ENCODE data around the gene BCL2L11. TPM values are rescaled to one million over a fixed set of nuclear protein-coding genes. Genes with fewer than 3 reads are reported as not detected.
"Not testable (repeated sequence)": the region's sequence is repeated elsewhere in the genome, so short reads cannot be mapped to it uniquely, and the experiment has no call there.

The BCL2L11 gene
- 10 to 100 TPM; 40.9 to 44.4 (median 43.7) TPM for total RNA-seq
- long read RNA-seq, donor 1, full-length matches to known transcripts: 4 of 9 reads
- long read RNA-seq, donor 1, partial matches to known transcripts: 1 of 9 reads
- long read RNA-seq, donor 1, other reads (novel, unspliced or antisense): 4 of 9 reads
- long read RNA-seq, donor 2, full-length matches to known transcripts: 1 of 4 reads
- long read RNA-seq, donor 2, partial matches to known transcripts: 1 of 4 reads
- long read RNA-seq, donor 2, other reads (novel, unspliced or antisense): 2 of 4 reads

GRCh38 chr2:111120253-111121027 is at the start of gene BCL2L11:
Gene BCL2L11, plus strand, starts transcription at chr2:111120914. Its CDS starts 2,832 bp downstream, at chr2:111123746.
- DNase-seq (peak; percentile 96 to 98 (median 96)), ATAC-seq (peak; percentile 81)
- intact Hi-C loops (cut with DNase I, micrococcal nuclease): no loop called here
- no peak for TF ChIP-seq CTCF (IDR thresholded peaks at IDR 0.05)
- Histone ChIP-seq H3K4me3 (peak within 1 kb of the TSS; percentile 75), H3K9me3 (no peaks in the 10 kb centered on the region), H3K36me3 (ENCODE audit: low read depth) (no peaks in the 10 kb centered on the region), H3K4me1 (ENCODE audit: low read depth) (peaks cover 32% of the 10 kb centered on the region)

- ATAC-seq: peak; percentile 50
- H3K4me1 ChIP-seq (ENCODE audit: low read depth): no peaks in the 10 kb centered on the region
- intact Hi-C loops (cut with DNase I, micrococcal nuclease): no loop called here
- peak in 1 of 3 donors; percentile 13 for DNase-seq
- no peak overlapping the region for H3K4me3 ChIP-seq
- H3K36me3 ChIP-seq (ENCODE audit: low read depth): no peaks in the 10 kb centered on the region
- H3K9me3 ChIP-seq: no peaks in the 10 kb centered on the region
- no peak for TF ChIP-seq CTCF (IDR thresholded peaks at IDR 0.05)
Observed at GRCh38 chr2:111071600-111072171, 49.0 kb upstream of the BCL2L11 start.

GRCh38 chr2:111072220-111072871 is 48.4 kb upstream of the BCL2L11 start:
- intact Hi-C loops (cut with DNase I, micrococcal nuclease): no loop called here

GRCh38 chr2:111082659-111083058 is 38.1 kb upstream of the BCL2L11 start:
- H3K4me3 ChIP-seq; H3K9me3 ChIP-seq; H3K36me3 ChIP-seq (ENCODE audit: low read depth); intact Hi-C loops (cut with DNase I, micrococcal nuclease); ATAC-seq; DNase-seq; H3K4me1 ChIP-seq (ENCODE audit: low read depth): not testable (repeated sequence)

More at GRCh38 chr2:111072220-111072871, 48.4 kb upstream of the BCL2L11 start:
- no peak overlapping the region for H3K4me3 ChIP-seq
- no peaks in the 10 kb centered on the region for H3K4me1 ChIP-seq (ENCODE audit: low read depth)
- ATAC-seq: no peak
- DNase-seq: no peak
- H3K9me3 ChIP-seq: no peaks in the 10 kb centered on the region
- no peak for TF ChIP-seq CTCF (IDR thresholded peaks at IDR 0.05)
- H3K36me3 ChIP-seq (ENCODE audit: low read depth): no peaks in the 10 kb centered on the region

- no peaks in the 10 kb centered on the region for H3K9me3 ChIP-seq
- DNase-seq: no peak
- H3K4me3 ChIP-seq: no peak overlapping the region
- H3K36me3 ChIP-seq (ENCODE audit: low read depth): no peaks in the 10 kb centered on the region
- no peak for TF ChIP-seq CTCF (IDR thresholded peaks at IDR 0.05)
- ATAC-seq: no peak
- intact Hi-C loops (cut with DNase I, micrococcal nuclease): no loop called here
- no peaks in the 10 kb centered on the region for H3K4me1 ChIP-seq (ENCODE audit: low read depth)
Observed at GRCh38 chr2:111091811-111092211, 28.9 kb upstream of the BCL2L11 start.

All from mucosa of descending colon (tissue), 3 donors.